SIG-M5 treated with dmso at 0.1 percent for 504 hours (cell line): ENCODE data around the gene SIRPG.
"Not testable (repeated sequence)": the region's sequence is repeated elsewhere in the genome, so short reads cannot be mapped to it uniquely, and the experiment has no call there.

Experiments used
- DNase-seq: peaks from one replicate; lab custom pipeline; 2025; ENCODE audit not compliant: unreplicated experiment; lab: John Stamatoyannopoulos, UW

The SIRPG gene

GRCh38 chr20:1608678-1609347 lies 48.8 kb downstream of the SIRPG start:
- DNase-seq = not testable (repeated sequence)

GRCh38 chr20:1600736-1601135 lies 56.8 kb downstream of the SIRPG start:
- DNase-seq = no peak

DNA sequence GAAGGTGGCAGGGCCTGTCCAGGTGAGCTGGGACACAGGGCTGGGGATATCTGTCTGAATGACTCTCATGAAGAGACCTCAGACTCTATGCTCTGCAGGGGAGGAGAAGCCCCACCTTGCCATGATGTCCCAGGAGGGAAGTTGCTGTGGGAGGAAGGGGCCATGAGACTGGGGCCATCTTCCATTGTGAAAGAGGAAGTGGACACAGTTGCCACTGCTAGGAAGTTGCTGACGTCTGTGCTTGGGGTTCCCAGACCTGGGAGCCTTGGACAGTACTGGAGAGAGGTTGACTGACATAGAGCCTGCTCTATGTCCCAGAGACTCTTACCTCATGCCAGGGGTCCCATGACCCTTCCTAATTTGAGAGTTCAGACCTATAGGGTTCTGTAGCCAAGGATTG lies 62.2 kb downstream of the SIRPG start:
- DNase-seq = peak; percentile 31

- DNase-seq = peak; percentile 99
These were observed 68.8 kb downstream of the SIRPG start for GRCh38 chr20:1588533-1589460.

DNA sequence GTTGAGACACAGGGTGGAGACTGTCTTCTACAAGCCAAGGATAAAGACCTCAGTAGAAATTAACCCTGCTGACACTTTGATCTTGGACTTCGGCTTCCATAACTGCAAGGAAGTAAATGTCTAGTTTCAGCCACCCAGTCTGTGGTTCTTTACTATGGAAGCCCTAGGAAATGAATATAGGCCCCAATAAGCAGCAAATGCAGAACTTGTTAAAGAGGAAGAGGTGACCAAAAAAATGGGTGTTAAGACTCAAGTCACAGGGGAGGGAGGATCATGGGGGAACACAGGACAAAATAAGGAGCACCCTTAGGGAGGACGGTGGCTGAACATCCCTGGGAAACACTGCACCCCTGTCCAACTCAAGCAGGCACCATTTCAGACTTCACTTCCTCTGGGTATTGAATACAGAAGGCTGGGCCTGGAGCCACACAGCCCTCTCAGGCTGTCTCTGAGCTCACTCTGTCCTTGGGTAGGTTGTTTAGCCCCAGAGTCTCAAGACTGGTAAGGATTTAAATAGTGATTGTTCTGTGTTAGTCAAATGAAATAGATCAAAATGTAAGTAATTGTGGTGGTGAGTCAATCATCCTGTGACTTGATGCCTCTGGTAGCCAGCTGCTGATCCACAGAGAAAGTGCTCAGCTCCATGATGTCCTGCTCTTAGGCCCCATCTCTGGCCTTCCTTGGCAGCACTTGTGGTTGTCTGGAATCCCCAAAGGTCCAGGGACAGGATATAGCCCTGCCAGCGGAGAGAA lies 69.6 kb downstream of the SIRPG start:
- DNase-seq = peak; percentile 75

DNA sequence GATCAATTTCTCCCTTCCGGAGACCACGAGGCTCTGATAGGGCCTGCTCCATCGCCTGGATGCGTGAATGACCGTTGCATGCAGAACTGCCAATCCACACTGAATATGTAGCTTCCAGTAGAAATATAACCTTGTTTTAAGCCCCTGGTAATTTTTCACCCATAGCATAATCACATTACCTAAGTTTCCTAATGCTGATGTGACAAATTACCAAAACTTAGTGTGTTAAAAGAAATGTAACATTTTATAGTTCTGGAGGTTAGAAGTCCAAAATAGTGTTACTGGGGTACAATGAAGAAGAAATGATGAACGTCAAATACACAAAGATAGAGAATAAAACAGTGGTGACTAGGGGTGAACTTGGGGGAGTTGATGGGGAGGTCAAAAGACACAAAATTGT lies 78.1 kb downstream of the SIRPG start:
- no peak for DNase-seq
